Right kidney (tissue), 1 donor: ENCODE data around the gene PPFIA3.
A peak's percentile ranks its signal among the peaks of the same experiment; 100 is the strongest.
"Not testable (repeated sequence)": the region's sequence is repeated elsewhere in the genome, so short reads cannot be mapped to it uniquely, and the experiment has no call there.

Experiments
- DNase-seq: peaks from one replicate; pipeline ENCODE4 v3.0.0-alpha.2; 2016

PPFIA3 gene

DNA sequence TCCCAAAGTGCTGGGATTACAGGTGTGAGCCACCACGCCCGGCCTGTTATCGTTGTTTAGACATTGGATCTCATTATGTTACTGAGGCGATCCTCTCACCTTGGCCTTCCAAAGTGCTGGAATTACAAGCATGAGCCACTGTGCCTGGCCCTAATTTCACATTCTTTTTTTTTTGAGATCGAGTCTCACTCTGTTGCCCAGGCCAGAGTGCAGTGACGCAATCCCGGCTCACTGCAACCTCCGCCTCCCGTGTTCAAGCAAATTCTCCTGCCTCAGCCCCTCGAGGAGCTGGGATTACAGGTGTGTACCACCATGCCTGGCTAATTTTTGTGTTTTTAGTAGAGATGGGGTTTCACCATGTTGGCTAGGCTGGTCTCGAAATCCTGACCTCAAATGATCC is 3.9 kb downstream of the PPFIA3 start:
- not testable (repeated sequence) for DNase-seq

- DNase-seq, result no peak
These were observed 5.8 kb downstream of the PPFIA3 start for GRCh38 chr19:49125025-49125731.

- no peak for DNase-seq
These were observed 7.2 kb downstream of the PPFIA3 start for GRCh38 chr19:49126575-49126974.

- not testable (repeated sequence) for DNase-seq
These were observed 7.9 kb downstream of the PPFIA3 start for GRCh38 chr19:49127225-49127624.

- DNase-seq, result peak; percentile 81
These were observed 8.6 kb downstream of the PPFIA3 start for GRCh38 chr19:49127674-49128544.

- no peak for DNase-seq
These were observed 9.3 kb downstream of the PPFIA3 start for GRCh38 chr19:49128545-49129237.

- DNase-seq, result no peak
These were observed 9.9 kb downstream of the PPFIA3 start for GRCh38 chr19:49129238-49129583.

GRCh38 chr19:49130325-49130724 is 11.0 kb downstream of the PPFIA3 start:
- DNase-seq, result no peak

DNA sequence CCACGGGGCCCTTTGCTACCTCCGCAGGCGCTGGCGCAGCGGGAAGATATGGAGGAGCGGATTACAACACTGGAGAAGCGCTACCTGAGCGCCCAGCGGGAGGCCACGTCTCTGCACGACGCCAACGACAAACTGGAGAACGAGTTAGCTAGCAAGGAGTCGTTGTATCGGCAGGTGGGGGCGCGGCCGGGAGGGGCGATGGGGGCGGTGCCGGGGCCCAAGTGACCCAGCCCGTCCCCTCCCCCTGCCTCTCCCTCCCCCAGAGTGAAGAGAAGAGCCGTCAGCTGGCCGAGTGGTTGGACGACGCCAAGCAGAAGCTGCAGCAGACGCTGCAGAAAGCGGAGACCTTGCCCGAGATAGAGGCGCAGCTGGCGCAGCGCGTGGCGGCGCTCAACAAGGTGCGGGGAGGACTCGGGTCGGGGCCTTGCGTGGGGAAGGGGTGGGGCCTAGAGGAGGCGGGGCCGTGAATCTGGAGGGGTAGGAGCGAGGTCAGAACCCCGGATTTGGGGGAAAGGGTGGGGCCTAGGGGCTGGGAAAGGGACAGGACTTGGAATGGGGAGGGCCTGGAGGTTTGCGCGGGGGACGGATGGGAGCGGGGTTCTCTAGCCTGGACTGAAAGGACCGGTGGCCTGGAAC is 13.7 kb downstream of the PPFIA3 start:
- no peak for DNase-seq

GRCh38 chr19:49133621-49134454 is 14.5 kb downstream of the PPFIA3 start:
- DNase-seq, result peak; percentile 66

DNA sequence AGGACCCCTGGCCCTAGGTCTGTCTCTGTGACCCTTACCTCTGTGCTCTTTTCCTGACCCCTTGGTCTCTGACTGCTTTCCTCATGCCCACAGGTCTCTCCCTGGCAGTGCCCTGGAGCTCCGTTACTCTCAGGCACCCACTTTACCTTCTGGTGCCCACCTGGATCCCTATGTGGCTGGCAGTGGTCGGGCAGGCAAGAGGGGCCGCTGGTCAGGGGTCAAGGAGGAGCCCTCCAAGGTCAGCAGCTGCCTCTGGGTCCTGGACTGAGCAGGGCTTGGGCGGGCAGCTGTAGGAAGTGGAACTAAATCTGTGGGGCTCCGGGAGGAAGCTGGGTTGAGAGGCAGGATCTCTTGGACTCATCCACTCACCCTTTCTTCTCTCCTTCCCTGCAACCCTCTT is 16.3 kb downstream of the PPFIA3 start:
- no peak for DNase-seq

- peak; percentile 47 for DNase-seq
These were observed 17.4 kb downstream of the PPFIA3 start for GRCh38 chr19:49136771-49137171.

- no peak for DNase-seq
These were observed 21.6 kb downstream of the PPFIA3 start for GRCh38 chr19:49140951-49141350.

- DNase-seq, result no peak
These were observed 22.0 kb downstream of the PPFIA3 start for GRCh38 chr19:49141352-49141751.

DNA sequence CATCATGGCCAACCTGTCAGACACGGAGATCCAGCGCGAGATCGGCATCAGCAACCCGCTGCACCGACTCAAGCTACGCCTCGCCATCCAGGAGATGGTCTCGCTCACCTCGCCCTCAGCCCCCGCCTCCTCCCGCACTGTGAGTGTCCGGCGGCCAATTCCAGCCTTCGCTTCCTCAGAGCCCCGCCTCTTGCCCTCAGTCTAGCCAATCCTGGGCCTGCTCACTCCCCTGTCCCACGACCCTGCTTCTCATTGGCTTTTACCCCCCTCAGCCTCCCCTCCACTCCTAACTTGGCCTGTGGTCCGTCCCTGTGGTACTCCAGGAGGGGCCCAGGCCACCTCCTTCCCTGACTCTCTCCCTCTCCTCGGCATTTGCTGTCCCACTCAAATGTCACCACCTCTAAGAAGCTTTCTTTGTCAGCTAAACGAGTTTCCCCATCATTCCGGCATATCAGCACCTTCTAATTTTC is 23.6 kb downstream of the PPFIA3 start:
- DNase-seq, result peak; percentile 73

- peak; percentile 80 for DNase-seq
These were observed 26.4 kb downstream of the PPFIA3 start for GRCh38 chr19:49145573-49146407.

DNA sequence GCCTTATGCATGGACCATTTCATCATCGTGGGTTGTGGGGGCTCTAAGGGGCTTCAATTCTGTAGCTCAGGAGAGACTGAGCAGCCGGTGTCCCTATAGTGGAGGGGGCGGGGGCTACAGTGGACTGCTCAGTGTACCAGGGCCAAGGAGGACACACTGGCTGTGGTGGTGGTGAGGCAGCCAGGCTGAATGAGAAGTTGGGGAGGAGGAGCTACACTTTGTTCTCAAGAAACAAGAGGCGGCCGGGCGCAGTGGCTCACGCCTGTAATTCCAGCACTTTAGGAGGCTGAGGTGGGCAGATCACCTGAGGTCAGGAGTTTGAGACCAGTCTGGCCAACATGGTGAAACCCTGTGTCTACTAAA is 27.0 kb downstream of the PPFIA3 start:
- not testable (repeated sequence) for DNase-seq

DNA sequence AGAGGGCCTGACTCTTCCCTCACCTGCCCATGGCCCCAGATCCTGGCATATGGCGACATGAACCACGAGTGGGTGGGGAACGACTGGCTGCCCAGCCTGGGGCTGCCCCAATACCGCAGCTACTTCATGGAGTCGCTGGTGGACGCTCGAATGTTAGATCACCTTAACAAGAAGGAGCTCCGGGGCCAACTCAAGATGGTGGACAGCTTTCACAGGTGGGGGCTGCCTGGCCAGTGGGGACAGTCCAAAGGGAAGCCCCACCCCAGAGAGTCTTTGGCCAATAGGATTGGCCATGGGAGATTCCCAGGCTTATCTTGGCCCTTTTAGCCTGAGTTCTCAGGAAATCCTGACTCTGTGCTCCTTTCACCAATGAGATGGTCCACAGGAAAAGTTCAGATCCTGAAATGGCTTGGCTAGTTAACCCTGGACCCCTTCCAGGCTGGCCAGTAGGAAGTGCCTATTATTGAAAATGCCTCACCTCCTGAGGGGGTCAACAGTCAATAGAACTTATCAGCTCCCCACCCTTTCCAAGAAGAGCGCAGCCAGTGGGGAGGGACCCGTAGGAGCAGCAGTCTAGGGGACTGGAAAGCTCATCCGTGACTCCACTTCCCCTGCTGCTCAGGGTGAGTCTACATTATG is 28.8 kb downstream of the PPFIA3 start:
- no peak for DNase-seq

DNA sequence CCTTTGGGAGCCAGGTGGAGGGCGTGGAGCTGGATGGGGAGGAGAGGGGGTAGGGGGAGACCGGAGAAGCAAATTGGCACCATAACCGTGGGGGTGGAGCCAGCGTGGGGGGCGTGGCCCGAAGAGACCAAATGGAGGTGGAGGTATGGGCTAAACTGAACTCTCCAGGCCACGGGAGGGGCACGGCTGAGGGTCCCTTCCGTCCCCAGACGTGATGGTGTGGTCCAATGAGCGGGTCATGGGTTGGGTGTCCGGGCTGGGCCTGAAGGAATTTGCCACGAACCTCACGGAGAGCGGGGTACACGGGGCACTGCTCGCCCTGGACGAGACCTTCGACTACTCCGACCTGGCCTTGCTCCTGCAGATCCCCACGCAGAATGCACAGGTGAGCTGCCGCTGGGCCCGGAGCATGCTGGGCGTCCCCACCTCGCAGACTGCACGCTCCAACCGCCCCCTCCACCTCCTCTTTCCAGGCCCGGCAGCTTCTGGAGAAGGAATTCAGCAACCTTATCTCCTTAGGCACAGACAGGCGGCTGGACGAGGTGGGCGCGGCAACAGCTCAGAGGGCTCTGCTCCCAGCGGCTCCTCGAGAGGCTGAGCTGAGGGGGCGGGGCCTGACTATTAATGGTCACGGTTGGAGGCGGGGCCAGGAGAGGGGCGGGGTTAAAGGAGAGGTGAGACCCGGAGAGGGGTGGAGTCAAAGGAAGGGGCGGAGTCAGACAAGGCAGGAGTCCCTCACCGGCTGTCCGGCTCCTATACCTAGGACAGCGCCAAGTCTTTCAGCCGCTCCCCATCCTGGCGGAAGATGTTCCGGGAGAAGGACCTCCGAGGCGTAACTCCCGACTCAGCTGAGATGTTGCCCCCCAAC is 29.7 kb downstream of the PPFIA3 start:
- DNase-seq, result peak; percentile 86
